Activated CD4-positive, alpha-beta memory T cell treated with anti-CD3 and anti-CD28 coated beads, Interleukin-2, amount 10 ng/mL, durations not matched to agents 7 days and 5 days (primary cell): ENCODE measurements around the gene MRPS7. TPM values are rescaled to one million over a fixed set of nuclear protein-coding genes. Genes with fewer than 3 reads are reported as not detected.
A peak's percentile ranks its signal among the peaks of the same experiment; 100 is the strongest.
"Not testable (repeated sequence)": the region's sequence is repeated elsewhere in the genome, so short reads cannot be mapped to it uniquely, and the experiment has no call there.

Experiments used
- CTCF ChIA-PET: fragments of 350-600 bp; sonication (Branson Sonifier 250); formaldehyde crosslinking; loops from one replicate; lab custom pipeline; 2021; ENCODE audit warnings: antibody characterized with exemption, inconsistent platforms; lab: Charles Lee
- POLR2A ChIA-PET: fragments of 350-600 bp; sonication (Branson Sonifier 250); formaldehyde crosslinking; loops from one replicate; lab custom pipeline; 2021; ENCODE audit warnings: antibody characterized with exemption; lab: Charles Lee
- DNase-seq: peaks from one replicate; pipeline ENCODE4 v3.0.0-alpha.2; 2020
- H3K27ac Mint-ChIP-seq: one replicate; pipeline ENCODE4 v1.8.0; 2021; ENCODE audit warnings: mild to moderate bottlenecking, mixed read lengths
- H3K27me3 Mint-ChIP-seq: one replicate; pipeline ENCODE4 v1.8.0; 2021; ENCODE audit warnings: mixed read lengths
- H3K36me3 Mint-ChIP-seq: one replicate; pipeline ENCODE4 v1.8.0; 2021; ENCODE audit warnings: low read depth, mixed read lengths
- H3K4me1 Mint-ChIP-seq: one replicate; pipeline ENCODE4 v1.8.0; 2021; ENCODE audit warnings: mixed read lengths
- H3K4me3 Mint-ChIP-seq: one replicate; pipeline ENCODE4 v1.8.0; 2021; ENCODE audit warnings: mild to moderate bottlenecking, mixed read lengths
- H3K9me3 Mint-ChIP-seq: one replicate; pipeline ENCODE4 v1.8.0; 2021; ENCODE audit warnings: mixed read lengths
- total RNA-seq, 2 experiments: library from RNA; stranded (reverse); gene quantifications; one replicate each; pipeline ENCODE4 v1.2.3, GENCODE V29; 2021

The MRPS7 gene
- total RNA-seq, 2 experiments from 2014 or later: 39.7 to 40.0 TPM

DNA sequence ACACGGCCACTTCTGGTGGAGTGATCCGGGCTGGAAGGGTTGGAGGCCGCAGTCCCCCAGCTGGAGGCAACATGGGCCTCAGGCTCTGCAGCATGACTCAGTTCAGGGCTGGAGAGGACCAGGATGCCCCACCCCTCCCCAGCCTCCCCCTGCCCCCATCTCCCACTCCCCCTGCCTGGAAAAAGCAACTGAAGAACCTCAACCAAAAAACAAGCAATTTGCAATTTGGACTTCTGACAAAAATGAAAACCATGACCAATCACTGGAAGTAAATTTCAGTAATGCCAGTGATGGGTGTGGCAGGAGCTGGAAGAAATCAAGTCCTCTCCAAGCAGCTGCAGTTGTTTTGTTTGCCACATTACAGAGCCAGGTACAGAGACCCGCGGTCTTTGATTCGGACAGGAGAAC is 16.0 kb downstream of the MRPS7 start:
- ChIA-PET CTCF (no interaction called here), POLR2A (interaction anchor here (1.2 to 2.4 kb wide), 3 partner anchors 11 to 128 kb away, joined by 3 to 17 read pairs (median 6); partner anchors contain the start of genes GGA3, MRPS7 and SLC25A19)
- Mint-ChIP-seq H3K36me3 (peaks cover 36% of the 10 kb centered on the region), H3K27me3 (no peaks in the 10 kb centered on the region), H3K27ac (no peak overlapping the region), H3K9me3 (no peaks in the 10 kb centered on the region), H3K4me3 (no peak overlapping the region), H3K4me1 (peaks cover 20% of the 10 kb centered on the region)
- no peak for DNase-seq

DNA sequence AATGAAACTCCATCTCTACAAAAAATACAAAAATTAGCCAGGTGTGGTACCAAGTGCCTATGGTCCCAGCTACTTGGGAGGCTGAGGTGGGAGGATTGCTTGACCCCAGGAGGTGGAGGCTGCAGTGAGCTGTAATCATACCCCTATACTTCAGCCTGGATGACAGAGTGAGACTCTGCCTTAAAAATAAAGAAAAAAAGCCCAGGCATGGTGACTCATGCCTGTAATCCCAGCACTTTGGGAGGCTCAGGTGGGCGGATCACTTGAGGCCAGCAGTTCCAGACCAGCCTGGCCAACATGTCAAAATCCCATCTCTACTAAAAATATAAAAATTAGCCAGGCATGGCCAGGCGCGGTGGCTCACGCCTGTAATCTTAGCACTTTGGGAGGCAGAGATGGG is 18.5 kb downstream of the MRPS7 start:
- H3K36me3 Mint-ChIP-seq: peaks cover 28% of the 10 kb centered on the region
- H3K9me3 Mint-ChIP-seq, H3K27me3 Mint-ChIP-seq, DNase-seq, H3K27ac Mint-ChIP-seq, H3K4me1 Mint-ChIP-seq, H3K4me3 Mint-ChIP-seq: not testable (repeated sequence)
- ChIA-PET POLR2A (interaction anchor here (1.9 kb wide), 1 partner anchor 18 kb away, joined by 7 read pairs; the partner anchor contains the start of gene MRPS7), CTCF (interaction anchor here (0.5 to 1.3 kb wide), 2 partner anchors 9 to 167 kb away, joined by 3 to 5 read pairs; partner anchors contain the start of gene MIF4GD)

DNA sequence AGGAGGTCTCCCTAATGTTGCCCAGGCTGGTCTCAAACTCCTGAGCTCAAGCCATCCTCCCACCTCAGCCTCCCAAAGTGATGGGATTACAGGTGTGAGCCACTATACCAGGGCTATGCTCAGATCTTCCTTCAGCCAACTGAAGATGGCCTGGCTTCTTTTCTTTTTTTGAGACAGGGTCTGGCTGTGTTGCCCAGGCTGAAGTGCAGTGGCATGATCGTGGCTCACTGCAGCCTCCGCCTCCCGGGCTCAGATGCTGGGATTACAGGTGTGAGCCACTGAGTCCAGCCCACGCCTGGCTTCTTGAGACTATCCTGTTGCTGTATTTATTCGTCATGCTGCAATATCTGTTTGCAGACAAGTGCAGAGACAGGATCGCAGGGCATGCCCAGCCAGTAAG is 23.4 kb downstream of the MRPS7 start:
- POLR2A ChIA-PET: interaction anchor here (1.6 to 3.5 kb wide), 2 partner anchors 12 to 23 kb away, joined by 6 to 18 read pairs; partner anchors contain the start of genes GGA3, MIF4GD and MRPS7
- H3K4me3 Mint-ChIP-seq: no peak overlapping the region

DNA sequence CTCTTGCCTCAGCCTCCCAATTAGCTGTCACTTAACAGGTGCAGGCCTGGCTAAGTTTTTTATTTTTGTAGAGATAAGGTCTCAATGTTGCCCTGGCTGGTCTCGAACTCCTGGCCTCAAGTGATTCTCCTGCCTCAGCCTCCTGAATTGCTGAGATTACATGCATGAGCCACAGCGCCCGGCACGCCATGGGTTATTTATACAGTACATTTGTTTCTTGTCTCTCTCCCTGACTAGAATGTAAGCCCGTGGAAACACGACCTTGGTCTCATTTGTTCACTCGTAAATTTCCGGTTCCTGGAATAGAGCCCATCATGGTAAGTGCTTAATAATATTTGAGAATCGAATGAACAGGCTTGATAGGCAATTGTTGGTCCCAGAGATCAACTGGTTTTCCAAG is 25.5 kb downstream of the MRPS7 start:
- no peak for DNase-seq
- Mint-ChIP-seq H3K27me3 (no peaks in the 10 kb centered on the region), H3K36me3 (peaks cover 24% of the 10 kb centered on the region), H3K4me1 (peaks cover 28% of the 10 kb centered on the region), H3K27ac (no peak overlapping the region), H3K9me3 (no peaks in the 10 kb centered on the region), H3K4me3 (peak overlapping the region; percentile 17)
- ChIA-PET CTCF (interaction anchor here (1.2 kb wide), 1 partner anchor 16 kb away, joined by 4 read pairs; the partner anchor contains the start of gene MIF4GD), POLR2A (interaction anchor here (1.5 to 3.5 kb wide), 2 partner anchors 14 to 26 kb away, joined by 9 to 18 read pairs; partner anchors contain the start of genes GGA3, MIF4GD and MRPS7)

More for the DNA sequence above, 23.4 kb downstream of the MRPS7 start:
- CTCF ChIA-PET: no interaction called here
- H3K27ac Mint-ChIP-seq: no peak overlapping the region
- H3K9me3 Mint-ChIP-seq: no peaks in the 10 kb centered on the region
- peaks cover 32% of the 10 kb centered on the region for H3K36me3 Mint-ChIP-seq
- H3K4me1 Mint-ChIP-seq: peaks cover 22% of the 10 kb centered on the region
- no peak for DNase-seq
- H3K27me3 Mint-ChIP-seq: no peaks in the 10 kb centered on the region

DNA sequence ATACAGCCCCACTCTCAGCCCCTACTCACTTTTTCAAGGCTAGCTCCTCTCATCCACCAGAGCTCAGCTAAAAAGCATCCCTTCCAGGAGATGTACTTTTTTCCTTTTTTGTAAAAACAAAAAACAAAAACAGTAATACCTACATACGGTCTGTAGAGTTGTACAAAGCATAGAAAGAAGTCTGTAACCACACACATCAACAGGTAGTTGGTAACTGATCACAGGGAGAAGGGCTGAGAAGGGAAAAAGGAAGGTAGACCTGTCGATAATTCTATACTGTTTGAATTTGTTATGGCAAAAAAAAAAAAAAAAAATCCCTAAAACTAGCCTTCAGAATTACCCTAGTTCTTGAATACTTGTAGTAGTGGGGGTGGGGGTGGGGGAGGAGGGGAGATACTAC is 26.7 kb downstream of the MRPS7 start:
- Mint-ChIP-seq H3K4me3 (peak overlapping the region; percentile 97), H3K36me3 (peaks cover 22% of the 10 kb centered on the region), H3K4me1 (peaks cover 28% of the 10 kb centered on the region), H3K27me3 (no peaks in the 10 kb centered on the region), H3K9me3 (no peaks in the 10 kb centered on the region), H3K27ac (peak overlapping the region; percentile 100)
- CTCF ChIA-PET: interaction anchor here (1.3 to 4.6 kb wide), 9 partner anchors 9 to 378 kb away, joined by 3 to 105 read pairs (median 6); partner anchors contain the start of genes GGA3, MIF4GD, MRPS7 and RECQL5
- POLR2A ChIA-PET: interaction anchor here (1.0 to 4.2 kb wide), 20 partner anchors 10 to 653 kb away, joined by 3 to 124 read pairs (median 8); partner anchors contain the start of genes ATP5PD, FBF1, GGA3 and GRB2
- DNase-seq: no peak

DNA sequence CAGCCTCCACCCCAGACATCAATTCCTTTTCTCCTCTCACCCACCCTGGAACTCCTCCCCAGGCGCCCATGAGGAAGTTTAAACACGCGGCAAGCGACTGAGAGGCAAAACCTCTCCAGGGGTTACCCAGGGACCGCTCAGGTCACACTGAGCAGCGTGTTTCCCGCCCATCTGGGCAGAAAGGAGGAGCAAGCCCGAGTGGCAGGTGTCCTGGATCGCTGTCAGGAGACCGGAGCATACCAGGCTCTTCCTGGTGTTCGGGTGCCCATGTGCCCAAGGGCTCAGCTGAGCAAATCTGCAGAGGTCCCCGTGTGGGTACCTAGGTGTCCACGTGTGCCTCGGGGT is 27.1 kb downstream of the MRPS7 start:
- H3K4me1 Mint-ChIP-seq: peaks cover 28% of the 10 kb centered on the region
- POLR2A ChIA-PET: interaction anchor here (0.6 to 4.2 kb wide), 38 partner anchors 9 to 652 kb away, joined by 3 to 124 read pairs (median 5); partner anchors contain the start of genes ATP5PD, FBF1, FDXR and GGA3
- DNase-seq: peak; percentile 55
- H3K36me3 Mint-ChIP-seq: peaks cover 18% of the 10 kb centered on the region
- H3K9me3 Mint-ChIP-seq: no peaks in the 10 kb centered on the region
- no peaks in the 10 kb centered on the region for H3K27me3 Mint-ChIP-seq
- H3K4me3 Mint-ChIP-seq: peak overlapping the region; percentile 97
- peak overlapping the region; percentile 100 for H3K27ac Mint-ChIP-seq
- CTCF ChIA-PET: interaction anchor here (0.5 to 4.6 kb wide), 29 partner anchors 9 to 567 kb away, joined by 3 to 105 read pairs (median 4); partner anchors contain the start of genes CDR2L, GGA3, GRB2 and MIF4GD

DNA sequence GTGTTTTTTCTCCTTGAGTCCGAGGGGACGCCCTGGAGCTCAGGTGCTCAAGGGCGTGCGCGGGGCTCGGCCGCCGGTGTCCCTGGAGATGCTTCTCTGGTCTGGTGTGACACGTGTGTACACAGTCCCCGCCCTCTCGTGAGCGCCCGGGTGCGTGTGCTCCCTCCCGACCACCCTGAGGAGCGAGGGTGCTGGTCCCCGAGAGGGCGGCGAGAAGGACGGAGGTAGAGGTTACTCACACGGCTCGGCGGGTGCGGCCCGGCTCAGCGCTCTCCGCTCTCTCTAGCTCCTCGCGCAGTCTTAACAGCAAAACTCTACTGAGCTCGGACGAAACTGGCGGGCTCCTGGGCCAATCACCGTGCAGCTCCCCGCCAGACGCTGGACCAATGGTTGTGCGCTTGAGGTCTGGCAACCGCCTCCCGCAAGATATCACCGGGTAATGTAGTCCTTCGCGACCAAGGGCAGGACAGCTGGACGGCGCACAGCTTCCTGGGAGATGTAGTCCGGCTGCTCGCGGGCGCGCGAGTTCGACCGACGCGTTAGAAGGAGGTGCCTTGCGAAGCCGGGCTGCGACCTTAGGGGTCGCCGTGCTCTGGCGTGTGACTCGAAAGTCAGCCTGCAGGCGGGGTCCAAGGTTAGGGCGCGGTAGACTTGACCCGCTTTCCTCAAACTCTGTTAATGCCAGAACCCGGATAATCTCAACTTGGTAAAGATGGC is 27.6 kb downstream of the MRPS7 start, which contains the start of gene SLC25A19:
TSS of gene SLC25A19 (minus strand) at position 319 of the 717 bp plus-strand sequence. CDS start 2,669 bp downstream, outside the sequence.
- no peaks in the 10 kb centered on the region for H3K27me3 Mint-ChIP-seq
- ChIA-PET CTCF (interaction anchor here (0.5 to 4.6 kb wide), 29 partner anchors 8 to 566 kb away, joined by 3 to 105 read pairs (median 4); partner anchors contain the start of genes CDR2L, GGA3, GRB2 and MIF4GD), POLR2A (interaction anchor here (0.6 to 4.2 kb wide), 42 partner anchors 9 to 652 kb away, joined by 3 to 124 read pairs (median 5); partner anchors contain the start of genes ATP5PD, FBF1, FDXR and GALK1)
- H3K36me3 Mint-ChIP-seq: peaks cover 17% of the 10 kb centered on the region
- H3K4me1 Mint-ChIP-seq: peaks cover 29% of the 10 kb centered on the region
- H3K9me3 Mint-ChIP-seq: no peaks in the 10 kb centered on the region
- DNase-seq: peak; percentile 99
- peak within 1 kb of the TSS; percentile 100 for H3K27ac Mint-ChIP-seq
- H3K4me3 Mint-ChIP-seq: peak within 1 kb of the TSS; percentile 97

DNA sequence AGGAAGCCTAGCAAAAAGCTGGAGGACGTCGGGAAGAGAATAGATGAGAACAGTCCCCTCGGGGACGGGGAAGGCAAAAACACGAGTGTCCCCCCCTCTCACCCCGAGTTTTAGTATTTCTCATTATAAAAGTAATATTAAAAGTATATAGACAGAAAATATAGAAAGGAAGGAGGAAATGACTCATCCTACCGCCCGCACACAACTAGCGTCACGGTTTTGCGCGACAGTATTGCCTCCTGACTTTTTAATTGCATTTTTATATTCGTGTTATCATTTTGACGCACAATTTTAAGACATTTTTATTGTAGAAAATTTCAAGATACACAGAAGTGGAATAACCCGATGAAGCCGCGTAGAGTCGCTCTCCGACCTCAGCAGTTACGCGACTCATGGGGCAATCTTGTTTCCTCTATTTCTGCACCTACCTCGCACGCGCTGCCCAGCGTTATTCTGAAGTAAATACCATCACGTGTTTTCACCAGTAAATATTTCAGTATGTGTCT is 28.2 kb downstream of the MRPS7 start:
- ChIA-PET CTCF (interaction anchor here (0.7 to 4.6 kb wide), 27 partner anchors 8 to 566 kb away, joined by 3 to 105 read pairs (median 5); partner anchors contain the start of genes CDR2L, GGA3, GRB2 and MIF4GD), POLR2A (interaction anchor here (0.6 to 4.2 kb wide), 36 partner anchors 8 to 651 kb away, joined by 3 to 124 read pairs (median 5); partner anchors contain the start of genes ATP5PD, FBF1, FDXR and GALK1)
- H3K9me3 Mint-ChIP-seq: no peaks in the 10 kb centered on the region
- peak overlapping the region; percentile 97 for H3K4me3 Mint-ChIP-seq
- peak; percentile 80 for DNase-seq
- H3K36me3 Mint-ChIP-seq: peaks cover 16% of the 10 kb centered on the region
- peak overlapping the region; percentile 100 for H3K27ac Mint-ChIP-seq
- H3K27me3 Mint-ChIP-seq: no peaks in the 10 kb centered on the region
- peaks cover 31% of the 10 kb centered on the region for H3K4me1 Mint-ChIP-seq

DNA sequence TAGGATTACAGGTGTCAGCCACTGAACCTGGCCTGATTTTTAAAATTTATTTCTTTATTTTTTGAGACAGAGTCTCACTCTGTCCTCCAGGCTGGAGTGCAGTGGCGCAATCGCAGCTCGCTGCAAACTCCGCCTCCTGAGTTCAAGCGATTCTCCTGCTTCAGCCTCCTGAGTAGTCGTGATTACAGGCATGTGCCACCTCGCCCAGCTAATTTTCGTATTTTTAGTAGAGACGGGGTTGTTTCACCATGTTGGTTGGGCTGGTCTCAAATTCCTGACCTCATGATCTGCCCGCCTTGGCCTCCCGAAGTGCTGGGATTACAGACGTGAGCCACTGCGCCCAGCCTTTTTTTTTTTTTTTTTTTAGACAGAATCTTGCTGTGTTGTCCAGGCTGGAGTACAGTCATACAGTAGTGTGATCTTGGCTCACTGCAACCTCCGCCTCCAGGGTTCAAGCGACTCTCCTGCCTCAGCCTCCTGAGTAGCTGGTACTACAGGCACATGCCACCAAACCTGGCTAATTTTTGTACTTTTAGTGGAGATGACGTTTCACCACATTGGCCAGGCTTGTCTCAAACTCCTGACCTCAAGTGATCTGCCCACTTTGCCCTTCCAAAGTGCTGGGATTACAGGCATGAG is 31.2 kb downstream of the MRPS7 start:
- not testable (repeated sequence) for H3K27me3 Mint-ChIP-seq, H3K4me3 Mint-ChIP-seq, H3K9me3 Mint-ChIP-seq, H3K36me3 Mint-ChIP-seq, DNase-seq
- ChIA-PET POLR2A (interaction anchor here (0.6 to 1.0 kb wide), 3 partner anchors 18 to 22 kb away, joined by 3 to 4 read pairs (median 3); partner anchors contain the start of gene MIF4GD), CTCF (interaction anchor here (1.1 kb wide), 1 partner anchor 22 kb away, joined by 3 read pairs; the partner anchor contains the start of gene MIF4GD)
- H3K27ac Mint-ChIP-seq: peak overlapping the region; percentile 10
- peaks cover 44% of the 10 kb centered on the region for H3K4me1 Mint-ChIP-seq

DNA sequence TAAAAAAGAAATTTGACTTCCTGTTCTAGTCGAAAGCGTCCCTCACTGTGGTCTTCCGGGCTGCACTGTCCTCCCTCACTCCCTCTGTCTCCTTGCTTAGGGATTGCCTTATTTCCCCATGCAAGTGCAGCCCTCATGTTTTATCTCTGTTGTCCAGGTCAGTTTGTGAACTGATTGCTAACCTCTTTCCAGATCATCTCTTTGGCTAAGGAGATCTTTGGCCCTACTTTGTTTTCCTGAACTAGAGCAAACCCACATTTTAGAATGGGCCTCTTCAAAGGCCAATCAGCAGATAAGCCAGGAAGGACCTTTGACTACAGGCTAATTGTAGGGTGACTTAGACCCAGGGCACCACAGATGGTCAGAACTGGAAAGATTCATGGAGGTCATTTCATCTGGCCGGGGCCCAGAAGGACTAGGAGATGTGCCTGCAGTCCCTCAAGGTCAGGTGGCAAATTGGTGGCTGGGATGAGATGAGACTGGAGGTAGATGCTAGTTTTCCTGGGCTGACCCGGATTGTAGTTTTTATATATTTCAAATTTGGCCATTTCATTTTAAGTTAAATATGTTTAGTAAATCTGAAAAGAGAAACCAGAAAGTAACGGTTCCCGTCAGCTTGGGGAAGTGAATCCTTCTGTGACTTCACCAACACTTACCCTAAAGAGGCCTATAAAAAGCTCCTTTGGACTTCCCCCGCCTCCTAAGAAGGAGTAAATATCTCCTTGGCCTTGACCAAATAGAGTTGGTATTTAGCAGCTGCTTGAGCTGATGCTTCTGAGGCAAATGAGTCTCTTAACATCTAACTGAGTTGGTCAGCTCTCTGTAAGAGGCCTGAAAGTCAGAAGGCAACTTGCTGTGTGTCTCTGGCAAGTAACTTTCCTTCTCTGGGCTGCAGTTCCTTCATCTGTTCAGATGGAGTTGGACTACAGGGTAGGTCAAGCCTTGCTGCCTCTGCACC is 33.8 kb downstream of the MRPS7 start:
- no peaks in the 10 kb centered on the region for H3K9me3 Mint-ChIP-seq
- H3K4me3 Mint-ChIP-seq: peak overlapping the region; percentile 46
- ChIA-PET CTCF (interaction anchor here (0.6 to 2.8 kb wide), 9 partner anchors 25 to 458 kb away, joined by 3 to 22 read pairs (median 4); partner anchors contain the start of genes GRB2 and MIF4GD), POLR2A (interaction anchor here (0.6 to 3.7 kb wide), 5 partner anchors 13 to 109 kb away, joined by 3 to 34 read pairs (median 4); partner anchors contain the start of genes GGA3, GRB2 and MIF4GD)
- H3K27me3 Mint-ChIP-seq: no peaks in the 10 kb centered on the region
- DNase-seq: no peak
- H3K4me1 Mint-ChIP-seq: peaks cover 36% of the 10 kb centered on the region
- peak overlapping the region; percentile 87 for H3K27ac Mint-ChIP-seq
- H3K36me3 Mint-ChIP-seq: peaks cover 2% of the 10 kb centered on the region

DNA sequence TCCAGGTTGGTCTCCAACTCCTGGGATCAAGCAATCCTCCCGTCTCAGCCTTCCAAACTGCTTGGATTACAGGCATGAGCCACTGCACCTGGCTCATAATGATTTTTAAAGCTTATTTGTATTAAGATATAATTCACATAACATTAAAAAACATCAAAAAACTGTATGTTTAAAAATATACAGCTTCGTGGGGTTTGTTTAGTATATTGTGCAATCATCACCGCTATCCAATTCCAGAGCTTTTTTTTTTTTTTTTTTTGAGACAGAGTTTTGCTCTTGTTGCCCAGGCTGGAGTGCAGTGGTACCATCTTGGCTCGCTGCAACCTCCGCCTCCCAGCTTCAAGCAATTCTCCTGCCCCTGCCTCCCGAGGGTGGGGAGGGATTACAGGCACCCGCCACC is 38.6 kb downstream of the MRPS7 start:
- Mint-ChIP-seq H3K27ac (no peak overlapping the region), H3K4me1 (peaks cover 25% of the 10 kb centered on the region), H3K27me3 (no peaks in the 10 kb centered on the region), H3K4me3 (no peak overlapping the region), H3K9me3 (no peaks in the 10 kb centered on the region), H3K36me3 (no peaks in the 10 kb centered on the region)
- ChIA-PET POLR2A (interaction anchor here (1.0 kb wide), 1 partner anchor 17 kb away, joined by 3 read pairs; no protein-coding TSS in a partner anchor), CTCF (interaction anchor here (0.7 to 1.0 kb wide), 2 partner anchors 11 to 26 kb away, joined by 4 to 6 read pairs; partner anchors contain the start of gene SLC25A19)
- no peak for DNase-seq
